ENCODE measurements around the gene DIO3.

The DIO3 gene

DNA sequence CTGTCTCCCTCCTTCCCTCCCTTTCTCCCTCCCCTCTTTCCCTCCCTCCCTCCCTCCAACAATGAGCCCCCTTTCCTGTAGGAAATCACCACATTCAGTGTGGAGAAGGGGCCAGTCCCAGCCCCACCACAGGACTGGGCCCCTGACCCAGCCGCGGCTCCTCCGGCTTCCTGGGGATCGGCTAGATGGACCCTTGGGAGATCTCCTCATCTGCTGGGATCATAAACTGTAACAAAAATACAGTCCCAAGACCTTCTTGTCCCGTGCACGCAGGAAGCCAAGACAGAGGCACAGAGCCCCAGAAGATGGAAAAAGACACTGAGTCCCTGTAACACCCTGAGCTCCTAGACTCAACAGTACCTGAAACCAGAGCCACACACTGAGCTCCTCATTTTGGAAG is 23.9 kb downstream of the DIO3 start:
- Histone ChIP-seq H3K27ac (no peak overlapping the region), H3K9ac (no peak overlapping the region), H3K36me3 (ENCODE audit: insufficient read depth) (no peaks in the 10 kb centered on the region), H2AFZ (ENCODE audit: low read depth) (no peak overlapping the region), H3K79me2 (ENCODE audit: insufficient read depth, low read depth) (no peaks in the 10 kb centered on the region), H3K4me1 (ENCODE audit: low read depth, poor library complexity, severe bottlenecking) (no peaks in the 10 kb centered on the region), H3K4me2 (no peak overlapping the region), H3K27me3 (ENCODE audit: insufficient read depth, low read depth) (peaks cover 25% of the 10 kb centered on the region; the same call in 1 of the 2 replicates), H3K4me3 (IDR thresholded peaks at IDR 0.05; ENCODE audit: insufficient read depth, low read depth, low read length) (no peak overlapping the region), H4K20me1 (ENCODE audit: insufficient read depth) (no peaks in the 10 kb centered on the region)
- TF ChIP-seq, protein P1, sequence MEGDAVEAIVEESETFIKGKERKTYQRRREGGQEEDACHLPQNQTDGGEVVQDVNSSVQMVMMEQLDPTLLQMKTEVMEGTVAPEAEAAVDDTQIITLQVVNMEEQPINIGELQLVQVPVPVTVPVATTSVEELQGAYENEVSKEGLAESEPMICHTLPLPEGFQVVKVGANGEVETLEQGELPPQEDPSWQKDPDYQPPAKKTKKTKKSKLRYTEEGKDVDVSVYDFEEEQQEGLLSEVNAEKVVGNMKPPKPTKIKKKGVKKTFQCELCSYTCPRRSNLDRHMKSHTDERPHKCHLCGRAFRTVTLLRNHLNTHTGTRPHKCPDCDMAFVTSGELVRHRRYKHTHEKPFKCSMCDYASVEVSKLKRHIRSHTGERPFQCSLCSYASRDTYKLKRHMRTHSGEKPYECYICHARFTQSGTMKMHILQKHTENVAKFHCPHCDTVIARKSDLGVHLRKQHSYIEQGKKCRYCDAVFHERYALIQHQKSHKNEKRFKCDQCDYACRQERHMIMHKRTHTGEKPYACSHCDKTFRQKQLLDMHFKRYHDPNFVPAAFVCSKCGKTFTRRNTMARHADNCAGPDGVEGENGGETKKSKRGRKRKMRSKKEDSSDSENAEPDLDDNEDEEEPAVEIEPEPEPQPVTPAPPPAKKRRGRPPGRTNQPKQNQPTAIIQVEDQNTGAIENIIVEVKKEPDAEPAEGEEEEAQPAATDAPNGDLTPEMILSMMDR (conservative IDR thresholded peaks at IDR 0.05; ENCODE audit: low read depth, low read length) = no peak

DNA sequence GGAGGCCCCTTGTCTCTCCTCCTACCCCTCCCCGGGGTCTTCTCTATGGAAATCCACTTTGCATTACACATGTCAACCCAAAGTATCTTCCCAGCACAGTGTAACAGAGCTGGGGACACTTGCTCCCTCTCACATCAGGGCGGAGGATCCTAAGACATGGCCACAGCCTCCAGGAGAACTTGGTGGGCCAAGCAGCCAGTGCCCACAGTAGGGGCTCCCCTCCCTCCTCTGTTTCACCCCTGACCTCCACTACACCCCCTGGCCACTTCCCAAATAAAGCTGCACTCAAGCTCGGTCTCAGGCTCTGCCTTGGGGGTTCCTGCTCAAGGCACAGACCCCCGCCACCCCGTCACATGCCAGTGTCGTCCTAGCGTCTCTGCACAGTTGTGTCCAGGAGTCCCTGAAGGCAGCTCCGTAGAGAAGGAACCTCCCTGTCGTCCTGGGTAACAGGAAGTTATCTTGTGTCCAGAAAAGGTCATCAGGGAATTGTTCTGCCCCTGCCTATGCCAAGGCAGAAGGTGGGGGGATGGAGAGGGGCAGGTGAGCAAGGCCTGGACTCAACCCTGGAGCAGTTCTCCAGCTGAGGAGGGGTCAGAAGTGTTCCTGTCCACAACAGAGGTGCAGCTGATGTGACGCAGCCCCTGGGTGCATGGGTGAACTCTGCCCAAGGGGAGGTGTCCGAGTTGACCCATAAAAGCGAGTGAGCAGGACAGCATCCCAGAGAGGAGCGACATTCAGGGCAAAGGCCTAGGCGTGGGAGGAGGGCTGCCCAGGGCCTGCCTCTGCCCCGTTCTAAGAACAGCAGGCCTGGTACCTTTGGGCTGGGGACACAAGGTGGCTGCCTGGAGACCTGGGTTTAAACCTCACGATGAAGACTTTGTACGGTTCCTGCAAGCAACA is 25.5 kb downstream of the DIO3 start:
- Histone ChIP-seq H3K27ac (no peak overlapping the region), H2AFZ (ENCODE audit: low read depth) (no peak overlapping the region), H3K9ac (no peak overlapping the region), H3K4me2 (no peak overlapping the region), H3K27me3 (ENCODE audit: insufficient read depth, low read depth) (peaks cover 18% of the 10 kb centered on the region; the same call in 1 of the 2 replicates), H3K36me3 (ENCODE audit: insufficient read depth) (no peaks in the 10 kb centered on the region), H4K20me1 (ENCODE audit: insufficient read depth) (no peaks in the 10 kb centered on the region), H3K4me1 (ENCODE audit: low read depth, poor library complexity, severe bottlenecking) (no peaks in the 10 kb centered on the region), H3K79me2 (ENCODE audit: insufficient read depth, low read depth) (no peaks in the 10 kb centered on the region), H3K4me3 (IDR thresholded peaks at IDR 0.05; ENCODE audit: insufficient read depth, low read depth, low read length) (no peak overlapping the region)
- TF ChIP-seq, protein P1 (conservative IDR thresholded peaks at IDR 0.05; ENCODE audit: low read depth, low read length) = no peak

DNA sequence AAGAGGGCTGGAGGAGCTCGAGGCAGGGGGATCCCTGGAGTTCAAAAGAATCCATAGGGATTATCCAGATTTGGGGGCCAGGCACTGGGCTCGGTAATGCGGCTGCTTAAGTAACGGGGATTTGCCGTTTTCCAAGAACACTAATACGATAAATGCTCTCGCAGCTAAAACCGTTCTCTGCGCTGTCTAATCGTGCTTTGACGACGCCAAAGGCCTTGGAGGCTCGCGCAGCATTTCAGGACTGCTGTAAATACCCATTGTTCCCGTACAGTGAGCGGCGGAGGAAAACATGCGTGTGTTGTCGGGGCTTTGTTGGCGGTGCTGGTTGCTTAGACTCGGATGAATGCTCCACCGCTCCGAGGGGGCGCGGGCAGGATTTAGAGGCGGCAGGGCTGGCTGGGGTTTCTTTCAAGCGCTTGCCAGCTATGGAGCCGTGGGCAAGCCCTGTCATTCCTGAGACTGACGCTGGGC is 26.2 kb downstream of the DIO3 start:
- no peak overlapping the region for H3K4me3 ChIP-seq (IDR thresholded peaks at IDR 0.05; ENCODE audit: insufficient read depth, low read depth, low read length)
- no peaks in the 10 kb centered on the region for H4K20me1 ChIP-seq (ENCODE audit: insufficient read depth)
- no peak overlapping the region for H2AFZ ChIP-seq (ENCODE audit: low read depth)
- H3K9ac ChIP-seq = no peak overlapping the region
- H3K4me1 ChIP-seq (ENCODE audit: low read depth, poor library complexity, severe bottlenecking) = no peaks in the 10 kb centered on the region
- H3K4me2 ChIP-seq = no peak overlapping the region
- peaks cover 18% of the 10 kb centered on the region; the same call in 1 of the 2 replicates for H3K27me3 ChIP-seq (ENCODE audit: insufficient read depth, low read depth)
- H3K36me3 ChIP-seq (ENCODE audit: insufficient read depth) = no peaks in the 10 kb centered on the region
- TF ChIP-seq, protein P1 (conservative IDR thresholded peaks at IDR 0.05; ENCODE audit: low read depth, low read length) = no peak
- H3K79me2 ChIP-seq (ENCODE audit: insufficient read depth, low read depth) = no peaks in the 10 kb centered on the region
- H3K27ac ChIP-seq = no peak overlapping the region

DNA sequence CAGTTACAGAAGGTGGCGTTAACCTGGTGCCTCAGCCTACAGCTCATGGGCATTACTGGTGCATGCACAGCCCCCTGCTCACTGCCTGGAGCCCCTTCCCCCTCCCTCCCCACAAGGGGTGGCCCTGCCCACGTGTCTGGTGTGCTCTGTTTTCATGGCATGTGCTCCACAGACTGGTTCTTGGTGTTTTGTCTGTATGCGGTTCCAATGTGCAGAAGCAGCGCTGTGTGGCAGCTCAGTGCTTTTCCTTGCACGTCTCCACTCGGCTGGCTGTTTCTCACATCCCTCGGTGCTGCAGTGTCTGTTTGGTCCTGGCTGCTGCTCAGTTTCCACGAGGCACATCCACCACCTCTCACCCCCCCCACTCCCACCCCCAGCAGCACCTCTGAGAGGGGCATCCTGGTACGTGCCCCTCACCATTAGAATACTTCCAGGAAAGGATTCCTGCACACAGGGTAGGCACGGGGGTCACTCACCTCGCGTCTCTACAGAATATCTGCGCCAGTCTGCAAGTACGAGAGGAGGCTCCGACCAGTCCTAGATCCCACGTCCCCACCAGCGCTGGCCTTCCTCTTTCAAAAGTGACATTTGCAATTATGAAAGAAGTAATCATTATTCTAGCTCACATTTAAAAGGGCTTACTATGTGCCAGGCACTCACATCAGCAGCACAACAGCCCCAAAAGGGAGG is 27.1 kb downstream of the DIO3 start:
- H3K4me2 ChIP-seq = no peak overlapping the region

More for the DNA sequence above, 27.1 kb downstream of the DIO3 start:
- Histone ChIP-seq H4K20me1 (ENCODE audit: insufficient read depth) (no peaks in the 10 kb centered on the region), H3K9ac (no peak overlapping the region), H3K36me3 (ENCODE audit: insufficient read depth) (no peaks in the 10 kb centered on the region), H3K4me3 (IDR thresholded peaks at IDR 0.05; ENCODE audit: insufficient read depth, low read depth, low read length) (no peak overlapping the region), H3K4me1 (ENCODE audit: low read depth, poor library complexity, severe bottlenecking) (no peaks in the 10 kb centered on the region), H3K27me3 (ENCODE audit: insufficient read depth, low read depth) (peaks cover 18% of the 10 kb centered on the region; the same call in 1 of the 2 replicates), H2AFZ (ENCODE audit: low read depth) (no peak overlapping the region), H3K27ac (no peak overlapping the region), H3K79me2 (ENCODE audit: insufficient read depth, low read depth) (no peaks in the 10 kb centered on the region)
- TF ChIP-seq, protein P1 (conservative IDR thresholded peaks at IDR 0.05; ENCODE audit: low read depth, low read length) = no peak

All from KMS-11 (cell line).